ENCODE measurements around the gene IL25. TPM values are rescaled to one million over a fixed set of nuclear protein-coding genes. Genes with fewer than 3 reads are reported as not detected.
"Not testable (repeated sequence)": the region's sequence is repeated elsewhere in the genome, so short reads cannot be mapped to it uniquely, and the experiment has no call there.

IL25 gene
- total RNA-seq, 1 experiment from 2014 or later = not detected

DNA sequence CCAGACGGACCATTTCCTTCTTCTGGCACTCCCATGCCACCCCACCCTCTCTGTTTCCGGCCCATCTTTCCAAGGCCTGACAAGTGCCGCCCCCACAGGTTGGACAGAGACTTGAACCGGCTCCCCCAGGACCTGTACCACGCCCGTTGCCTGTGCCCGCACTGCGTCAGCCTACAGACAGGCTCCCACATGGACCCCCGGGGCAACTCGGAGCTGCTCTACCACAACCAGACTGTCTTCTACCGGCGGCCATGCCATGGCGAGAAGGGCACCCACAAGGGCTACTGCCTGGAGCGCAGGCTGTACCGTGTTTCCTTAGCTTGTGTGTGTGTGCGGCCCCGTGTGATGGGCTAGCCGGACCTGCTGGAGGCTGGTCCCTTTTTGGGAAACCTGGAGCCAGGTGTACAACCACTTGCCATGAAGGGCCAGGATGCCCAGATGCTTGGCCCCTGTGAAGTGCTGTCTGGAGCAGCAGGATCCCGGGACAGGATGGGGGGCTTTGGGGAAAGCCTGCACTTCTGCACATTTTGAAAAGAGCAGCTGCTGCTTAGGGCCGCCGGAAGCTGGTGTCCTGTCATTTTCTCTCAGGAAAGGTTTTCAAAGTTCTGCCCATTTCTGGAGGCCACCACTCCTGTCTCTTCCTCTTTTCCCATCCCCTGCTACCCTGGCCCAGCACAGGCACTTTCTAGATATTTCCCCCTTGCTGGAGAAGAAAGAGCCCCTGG lies 3.1 kb downstream of the IL25 start:
- DNase-seq (ENCODE audit: low read depth) = no peak

DNA sequence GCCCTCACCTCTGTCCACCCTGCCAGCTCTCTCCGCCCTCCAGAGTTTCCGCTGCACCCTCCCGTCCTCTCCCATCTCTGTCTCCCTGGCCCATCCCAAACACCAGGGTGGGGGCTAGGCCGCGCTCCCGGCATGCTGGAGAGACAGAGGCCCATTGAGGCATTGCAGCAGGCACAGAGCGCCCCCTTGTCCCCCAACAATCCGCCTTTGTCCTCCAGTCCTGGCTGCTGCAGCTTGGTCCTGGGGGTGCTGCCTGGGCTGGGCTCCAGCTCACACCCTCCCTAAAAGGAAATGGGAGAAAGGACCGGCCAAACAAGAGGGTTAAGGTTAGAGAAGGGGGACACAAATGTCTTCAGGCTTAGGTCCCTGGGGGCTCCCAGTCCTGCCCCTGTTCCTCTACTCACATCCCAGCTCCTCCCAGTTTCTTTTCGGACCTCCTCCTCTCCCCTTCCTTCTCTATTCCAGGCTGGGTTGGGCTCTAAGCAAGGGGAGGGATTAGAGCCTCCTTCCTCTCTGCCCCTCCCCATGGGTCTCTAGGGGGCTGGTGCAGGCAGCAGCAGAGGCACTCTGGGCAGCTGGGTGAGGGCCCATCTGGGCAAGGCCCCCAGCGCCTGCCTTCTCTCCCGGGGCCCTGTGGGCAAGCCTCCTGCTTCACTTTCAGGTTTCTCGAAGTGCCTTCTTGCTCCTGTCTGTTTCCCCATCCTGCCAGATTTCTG lies 4.0 kb downstream of the IL25 start, which contains the start of gene CMTM5:
Gene CMTM5 (plus strand): TSS at position 565 of the 716 bp plus-strand sequence. CDS start 206 bp downstream, outside the sequence.
- DNase-seq (ENCODE audit: low read depth) = no peak

DNA sequence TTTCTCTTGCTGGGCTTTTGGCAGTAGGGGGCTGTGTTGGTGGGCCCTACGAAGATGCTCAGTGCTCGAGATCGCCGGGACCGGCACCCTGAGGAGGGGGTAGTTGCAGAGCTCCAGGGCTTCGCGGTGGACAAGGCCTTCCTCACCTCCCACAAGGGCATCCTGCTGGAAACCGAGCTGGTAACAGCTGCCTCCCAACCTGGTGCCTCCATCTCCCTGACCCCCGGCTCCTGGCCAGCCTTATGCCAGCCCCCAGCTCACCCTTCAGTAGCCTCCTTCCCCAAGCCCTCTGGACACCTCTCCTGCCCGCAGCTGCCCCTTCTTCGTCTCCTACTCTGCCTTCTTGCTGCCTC lies 4.6 kb downstream of the IL25 start:
- no peak for DNase-seq (ENCODE audit: low read depth)

DNA sequence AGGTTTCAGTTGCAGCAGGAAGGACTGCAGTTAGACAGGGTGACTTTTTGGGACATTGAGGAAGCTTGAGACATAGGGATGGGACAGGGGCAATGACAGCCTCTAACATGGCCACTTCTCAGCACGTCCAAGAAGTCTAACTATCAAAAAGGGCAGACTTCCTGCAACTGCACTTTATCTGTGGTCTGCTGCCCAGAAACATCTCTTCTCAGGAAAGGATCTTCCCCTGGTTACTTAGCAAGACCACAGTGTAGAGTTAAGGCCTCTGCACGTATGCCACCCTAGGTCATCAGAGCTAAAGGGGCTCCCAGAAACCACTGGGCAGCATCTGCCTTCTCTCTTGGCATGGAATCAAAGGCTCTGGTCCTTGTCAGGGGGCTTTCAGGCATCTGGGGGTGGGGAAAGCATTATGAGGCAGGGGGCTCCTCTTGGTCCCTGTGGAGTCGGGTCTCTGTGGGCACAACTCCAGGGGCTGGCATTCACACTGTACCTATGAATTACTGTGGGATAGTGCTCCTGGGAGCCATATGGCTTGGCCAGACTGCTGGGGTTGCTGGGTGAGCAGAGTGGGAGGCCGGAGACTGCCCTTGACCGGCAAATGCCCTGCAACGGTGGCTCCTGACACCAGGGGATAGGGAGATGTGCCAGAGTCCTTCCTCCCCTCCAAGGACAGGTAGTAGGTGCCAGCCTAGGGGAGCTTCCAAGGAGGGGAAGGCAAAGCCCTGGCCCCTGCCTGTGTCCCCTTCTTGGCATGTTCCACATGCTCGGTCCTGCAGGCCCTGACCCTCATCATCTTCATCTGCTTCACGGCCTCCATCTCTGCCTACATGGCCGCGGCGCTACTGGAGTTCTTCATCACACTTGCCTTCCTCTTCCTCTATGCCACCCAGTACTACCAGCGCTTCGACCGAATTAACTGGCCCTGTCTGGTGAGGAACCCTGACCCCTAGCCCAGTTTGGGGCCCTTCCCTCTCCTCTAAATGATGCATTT lies 5.3 kb downstream of the IL25 start:
- no peak for DNase-seq (ENCODE audit: low read depth)

DNA sequence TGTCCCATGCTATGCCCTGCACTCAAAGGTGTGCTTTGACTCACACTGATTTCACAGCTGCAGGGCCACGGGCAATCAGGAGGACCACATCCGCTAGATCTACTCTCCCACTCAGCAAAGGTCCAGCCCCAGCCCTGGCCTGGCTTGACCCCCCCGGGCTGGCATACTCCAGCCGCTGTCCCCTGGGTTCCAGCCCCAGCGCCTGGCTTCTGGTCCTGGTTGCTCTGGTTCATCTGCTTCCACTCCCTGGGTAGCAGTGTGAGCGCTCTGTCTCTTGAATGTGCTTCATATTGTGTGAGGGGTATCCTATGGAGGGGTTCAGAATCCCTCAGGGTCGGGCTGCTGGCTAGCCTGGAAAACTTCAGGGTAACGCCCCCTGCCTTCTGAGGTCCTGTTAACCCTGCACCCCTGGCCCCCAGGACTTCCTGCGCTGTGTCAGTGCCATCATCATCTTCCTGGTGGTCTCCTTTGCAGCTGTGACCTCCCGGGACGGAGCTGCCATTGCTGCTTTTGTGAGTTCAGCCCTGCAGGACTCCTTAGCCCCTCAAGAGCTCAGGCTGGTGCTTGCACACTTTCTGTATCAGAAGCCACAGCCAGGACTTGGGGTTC lies 6.1 kb downstream of the IL25 start:
- no peak for DNase-seq (ENCODE audit: low read depth)

DNA sequence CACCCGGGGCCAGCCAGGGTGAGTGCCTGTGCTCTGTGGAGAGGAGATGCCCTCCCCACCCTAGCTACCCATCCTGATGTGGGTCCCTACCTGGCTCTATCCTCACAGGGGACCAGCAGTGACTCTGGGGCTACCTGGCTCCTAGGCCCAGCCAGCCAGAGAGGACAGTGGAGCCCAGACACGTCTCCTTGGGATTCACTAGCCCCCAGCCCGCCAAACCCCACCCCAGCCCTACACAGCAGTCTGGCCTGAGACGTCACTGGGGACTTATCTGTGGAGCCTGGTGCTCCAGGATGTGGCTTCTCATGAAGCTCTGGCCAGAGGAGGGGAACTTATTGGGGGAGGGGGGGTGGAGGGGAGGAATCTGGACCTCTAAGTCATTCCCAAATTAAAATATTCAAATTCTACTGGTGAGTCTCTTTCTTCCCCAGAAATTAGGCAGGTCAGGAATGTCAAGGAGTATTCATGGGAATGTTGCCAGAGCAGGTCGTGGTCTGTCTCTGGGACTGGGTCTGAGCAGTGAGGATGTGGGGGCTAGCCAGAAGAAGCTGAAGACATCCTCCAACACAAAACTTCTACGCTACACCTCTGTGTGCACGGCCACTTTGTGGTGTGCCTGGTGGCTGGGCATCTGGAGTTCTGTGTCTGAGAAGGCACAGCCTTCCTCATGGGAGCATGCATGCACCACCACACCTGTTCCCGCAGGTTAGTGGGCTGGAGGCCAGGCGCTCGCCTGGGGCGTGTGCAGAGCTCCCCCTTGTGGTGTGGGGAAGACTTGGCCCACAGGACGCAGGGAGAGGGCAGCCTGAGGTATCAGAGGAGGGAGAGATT lies 7.0 kb downstream of the IL25 start:
- peak; percentile 24 for DNase-seq (ENCODE audit: low read depth)

DNA sequence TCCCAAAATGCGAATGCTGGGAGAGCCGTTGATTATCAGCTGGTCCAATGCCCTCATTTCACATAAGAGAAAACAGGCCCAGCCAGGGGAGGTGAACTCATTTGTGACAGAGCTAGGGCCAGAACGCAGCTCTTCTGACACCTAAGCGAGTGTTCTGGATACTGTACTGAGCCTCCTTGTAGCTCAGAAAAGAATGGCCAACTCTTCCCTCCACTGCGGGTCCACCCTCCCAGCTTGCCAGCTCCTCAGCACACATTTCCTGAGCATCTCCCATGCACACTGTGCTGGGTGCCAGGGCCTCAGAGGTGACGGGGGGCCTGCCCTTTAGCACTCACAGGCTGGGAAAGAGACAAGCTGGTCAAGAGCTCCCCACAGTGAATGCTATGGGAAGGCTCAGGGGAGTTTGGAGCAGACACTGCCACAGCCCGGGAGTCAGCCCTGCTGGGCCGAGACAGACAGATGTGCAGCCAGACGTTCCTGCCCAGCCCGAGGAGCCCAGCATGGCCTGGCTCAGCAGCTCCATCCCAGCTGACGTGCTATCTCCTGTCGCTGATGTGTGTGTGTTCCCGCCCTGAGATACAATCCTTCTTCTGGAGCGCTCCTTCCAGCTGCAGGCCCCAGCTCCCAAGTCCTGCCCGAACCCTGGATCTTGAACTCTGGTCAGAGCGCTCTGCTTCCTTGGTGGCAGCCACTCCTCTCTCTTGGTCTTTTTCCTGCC lies 7.7 kb downstream of the IL25 start:
- no peak for DNase-seq (ENCODE audit: low read depth)

DNA sequence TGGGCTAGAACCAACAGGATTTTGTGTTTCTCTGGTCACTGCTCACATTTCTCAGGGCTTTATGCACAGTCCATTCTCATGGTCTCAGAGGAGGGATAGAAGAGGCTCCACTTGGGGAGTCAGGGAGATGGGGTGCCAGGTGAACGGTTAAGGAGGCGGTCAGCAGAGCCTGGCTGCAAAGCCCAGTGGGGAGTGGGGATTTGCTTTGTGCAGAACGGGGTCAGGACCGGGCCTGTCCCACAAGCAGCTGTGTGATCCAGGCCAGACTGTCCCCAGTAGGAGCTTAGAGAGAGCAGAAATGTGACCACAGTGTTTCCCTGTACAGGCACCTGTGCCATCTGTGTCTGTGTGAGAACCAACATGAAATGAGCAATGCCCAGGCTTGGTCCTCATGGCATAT lies 8.4 kb downstream of the IL25 start:
- DNase-seq (ENCODE audit: low read depth) = no peak

DNA sequence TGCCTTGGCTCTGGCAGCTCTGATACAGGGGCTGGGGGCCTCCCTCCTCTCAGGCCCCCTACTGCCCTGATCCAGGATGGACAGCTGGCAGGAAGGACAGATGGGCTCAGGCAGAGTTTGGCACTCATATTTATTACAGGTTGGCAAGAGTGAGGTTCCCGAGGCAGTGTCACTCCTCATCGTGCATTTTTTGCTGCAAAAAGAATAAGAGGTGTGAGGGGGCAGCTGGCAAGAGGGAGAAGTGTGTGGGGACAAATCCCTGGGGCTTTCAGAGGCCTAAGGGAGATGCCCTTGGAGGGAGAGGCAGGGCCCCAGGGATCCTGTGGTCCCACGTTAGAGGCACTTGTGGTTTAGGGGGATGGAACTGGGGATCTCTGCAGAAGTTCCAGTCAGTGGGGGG lies 9.3 kb downstream of the IL25 start:
- DNase-seq (ENCODE audit: low read depth) = no peak

DNA sequence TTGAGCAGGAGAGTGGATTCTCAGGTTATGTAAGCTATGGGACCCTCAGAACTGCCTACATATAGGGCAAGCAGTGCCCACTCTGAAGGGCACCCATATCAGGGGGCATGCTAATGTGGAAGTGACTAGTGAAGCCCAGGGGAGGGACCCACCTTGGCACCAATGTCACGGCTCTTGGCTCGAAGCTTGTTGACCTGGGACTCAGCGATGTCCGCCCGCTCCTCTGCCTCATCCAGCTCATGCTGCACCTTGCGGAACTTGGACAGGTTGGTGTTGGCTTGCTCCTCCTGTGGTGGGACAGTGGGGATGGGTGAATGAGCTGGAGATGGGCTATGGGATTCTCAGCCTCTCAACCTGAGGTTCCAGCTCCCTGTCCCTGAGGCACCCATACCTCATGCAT lies 9.7 kb downstream of the IL25 start:
- no peak for DNase-seq (ENCODE audit: low read depth)

DNA sequence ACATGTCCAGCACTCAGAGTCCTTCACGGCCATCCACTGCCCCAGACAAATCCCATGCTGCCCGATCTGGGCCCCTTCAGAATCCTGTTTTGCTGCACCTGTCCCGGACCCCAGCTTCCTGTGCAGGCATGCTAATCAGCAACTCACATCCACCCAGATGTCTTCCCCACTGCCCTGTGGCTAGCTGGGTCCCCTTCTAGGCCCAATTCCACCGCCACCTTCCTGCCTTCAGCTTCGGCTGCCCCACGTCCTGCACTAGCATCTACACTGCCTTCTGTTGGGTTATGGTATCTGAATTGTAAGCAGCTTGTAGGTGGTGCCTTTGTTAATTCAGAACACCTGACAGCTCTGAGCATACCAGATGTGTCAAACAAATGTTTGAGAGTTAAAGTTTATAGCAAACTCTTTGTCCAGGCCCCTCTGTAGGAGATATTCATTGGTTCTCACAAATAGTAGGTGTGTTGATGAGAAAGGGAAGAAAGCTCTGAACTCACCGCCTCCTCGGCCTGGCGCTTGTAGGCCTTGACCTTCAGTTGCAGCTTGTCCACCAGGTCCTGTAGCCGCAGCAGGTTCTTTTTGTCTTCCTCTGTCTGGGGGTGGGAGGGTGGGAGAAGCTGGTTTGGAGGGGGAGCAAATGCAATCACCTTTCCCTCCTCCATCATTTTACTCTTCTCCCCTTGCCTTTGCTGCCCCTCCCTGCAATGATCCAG lies 10.3 kb downstream of the IL25 start:
- no peak for DNase-seq (ENCODE audit: low read depth)

DNA sequence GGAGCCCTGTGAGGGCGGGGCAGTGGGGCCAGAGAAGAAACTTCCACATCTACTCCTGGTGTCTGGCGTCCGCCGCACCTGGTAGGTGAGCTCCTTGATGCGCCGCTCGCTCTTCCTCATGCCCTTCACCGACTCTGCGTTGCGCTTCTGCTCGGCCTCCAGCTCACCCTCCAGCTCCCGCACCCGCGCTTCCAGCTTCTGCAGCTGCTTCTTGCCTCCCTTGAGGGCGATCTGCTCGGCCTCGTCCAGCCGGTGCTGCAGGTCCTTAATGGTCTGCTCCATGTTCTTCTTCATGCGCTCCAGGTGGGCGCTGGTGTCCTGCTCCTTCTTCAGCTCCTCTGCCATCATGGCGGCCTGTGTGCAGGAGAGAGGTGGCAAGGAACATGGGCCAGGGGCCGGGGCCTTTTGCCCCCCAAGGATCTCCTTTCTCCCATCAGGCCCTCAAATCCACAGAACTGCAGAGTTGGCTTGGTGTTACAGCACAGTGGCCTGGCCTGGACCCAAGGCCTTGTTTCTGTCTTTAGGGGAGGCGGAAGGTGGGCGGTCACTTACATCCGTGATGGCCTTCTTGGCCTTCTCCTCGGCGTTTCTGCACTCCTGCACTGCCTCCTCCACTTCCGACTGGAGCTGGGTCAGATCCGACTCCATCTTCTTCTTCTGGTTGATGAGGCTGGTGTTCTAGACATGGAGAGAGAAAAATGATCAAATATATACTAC lies 11.9 kb downstream of the IL25 start:
- DNase-seq (ENCODE audit: low read depth) = no peak

DNA sequence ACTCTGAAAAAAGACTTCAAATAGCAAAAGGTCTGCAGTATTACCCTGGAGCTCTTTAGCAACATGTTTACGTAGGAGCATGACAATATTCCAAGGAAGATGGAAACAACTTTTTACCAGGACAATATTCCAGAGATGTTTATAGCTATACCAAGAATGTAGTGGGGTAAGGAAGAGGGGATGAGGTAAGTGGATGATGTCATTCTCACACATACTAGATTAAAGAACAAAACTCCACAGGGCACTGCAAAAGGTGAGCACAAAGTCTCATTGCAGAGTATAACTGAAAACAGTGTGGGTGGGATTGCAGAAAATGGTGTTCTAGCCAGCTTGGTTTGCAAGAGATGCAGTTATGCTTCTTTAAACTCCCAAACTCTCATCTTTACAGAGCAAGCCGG lies 12.6 kb downstream of the IL25 start:
- no peak for DNase-seq (ENCODE audit: low read depth)

DNA sequence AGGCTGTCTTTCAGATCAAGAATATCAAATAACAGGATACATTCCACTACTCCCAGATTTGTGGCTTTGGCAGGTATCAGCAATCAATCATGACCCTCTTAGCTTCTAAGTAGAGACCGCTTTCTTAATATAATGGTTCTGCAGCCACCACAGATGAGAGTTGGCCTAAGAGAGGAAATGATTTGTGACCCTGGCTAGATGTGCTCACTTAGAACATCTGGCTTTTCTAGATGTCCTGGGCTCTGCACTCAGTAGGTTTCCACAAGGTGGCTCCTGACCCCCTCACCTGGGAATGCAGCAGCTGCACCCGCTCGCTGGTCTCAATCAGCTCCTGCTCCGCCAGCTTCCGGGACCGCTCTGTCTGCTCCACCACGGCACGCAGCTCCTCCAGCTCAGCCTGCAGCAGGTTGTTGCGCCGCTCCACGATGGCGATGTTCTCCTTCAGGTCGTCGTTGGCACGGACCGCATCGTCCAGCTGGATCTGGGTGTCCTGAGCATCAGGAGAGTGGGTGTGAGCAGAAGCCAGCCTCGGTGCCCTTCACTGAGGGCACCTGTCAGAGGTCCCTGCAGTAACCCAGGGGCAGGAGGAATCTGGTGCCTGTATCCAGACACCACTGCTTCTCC lies 13.1 kb downstream of the IL25 start:
- DNase-seq (ENCODE audit: low read depth) = no peak

DNA sequence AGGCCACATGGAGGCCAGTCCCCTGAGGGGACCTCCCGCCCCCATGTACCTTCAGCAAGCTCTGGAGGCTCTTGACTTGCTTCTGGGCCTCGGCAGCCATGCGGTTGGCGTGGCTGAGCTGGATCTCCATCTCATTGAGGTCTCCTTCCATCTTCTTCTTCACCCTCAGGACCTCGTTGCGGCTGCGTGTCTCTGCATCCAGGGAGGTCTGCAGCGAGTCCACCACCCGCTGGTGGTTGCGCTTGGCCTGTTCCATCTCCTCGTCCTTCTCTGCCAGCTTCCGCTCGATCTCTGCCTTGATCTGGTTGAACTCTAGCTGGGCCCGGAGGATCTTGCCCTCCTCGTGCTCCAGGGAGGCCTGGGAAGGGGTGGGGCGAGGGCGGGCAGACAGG lies 13.7 kb downstream of the IL25 start:
- DNase-seq (ENCODE audit: low read depth) = not testable (repeated sequence)

DNA sequence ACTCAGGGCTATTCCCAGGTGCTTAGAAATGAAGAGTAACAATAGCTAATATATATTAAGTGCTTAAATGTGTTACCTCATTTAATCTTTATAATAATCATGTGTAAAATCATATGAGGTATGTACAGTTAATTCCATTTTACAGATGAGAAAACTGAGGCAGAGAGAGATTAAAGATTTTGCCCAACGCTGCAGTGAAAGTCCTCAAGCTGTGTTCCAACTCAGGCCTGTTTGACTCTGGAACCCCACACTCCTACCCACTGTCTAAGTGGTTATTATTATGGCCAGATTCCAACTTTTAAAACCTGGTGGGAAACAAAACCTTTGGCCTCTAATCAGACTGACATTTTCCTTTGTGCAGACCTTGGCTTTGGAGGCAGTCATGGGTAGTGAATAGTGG lies 14.4 kb downstream of the IL25 start:
- no peak for DNase-seq (ENCODE audit: low read depth)

DNA sequence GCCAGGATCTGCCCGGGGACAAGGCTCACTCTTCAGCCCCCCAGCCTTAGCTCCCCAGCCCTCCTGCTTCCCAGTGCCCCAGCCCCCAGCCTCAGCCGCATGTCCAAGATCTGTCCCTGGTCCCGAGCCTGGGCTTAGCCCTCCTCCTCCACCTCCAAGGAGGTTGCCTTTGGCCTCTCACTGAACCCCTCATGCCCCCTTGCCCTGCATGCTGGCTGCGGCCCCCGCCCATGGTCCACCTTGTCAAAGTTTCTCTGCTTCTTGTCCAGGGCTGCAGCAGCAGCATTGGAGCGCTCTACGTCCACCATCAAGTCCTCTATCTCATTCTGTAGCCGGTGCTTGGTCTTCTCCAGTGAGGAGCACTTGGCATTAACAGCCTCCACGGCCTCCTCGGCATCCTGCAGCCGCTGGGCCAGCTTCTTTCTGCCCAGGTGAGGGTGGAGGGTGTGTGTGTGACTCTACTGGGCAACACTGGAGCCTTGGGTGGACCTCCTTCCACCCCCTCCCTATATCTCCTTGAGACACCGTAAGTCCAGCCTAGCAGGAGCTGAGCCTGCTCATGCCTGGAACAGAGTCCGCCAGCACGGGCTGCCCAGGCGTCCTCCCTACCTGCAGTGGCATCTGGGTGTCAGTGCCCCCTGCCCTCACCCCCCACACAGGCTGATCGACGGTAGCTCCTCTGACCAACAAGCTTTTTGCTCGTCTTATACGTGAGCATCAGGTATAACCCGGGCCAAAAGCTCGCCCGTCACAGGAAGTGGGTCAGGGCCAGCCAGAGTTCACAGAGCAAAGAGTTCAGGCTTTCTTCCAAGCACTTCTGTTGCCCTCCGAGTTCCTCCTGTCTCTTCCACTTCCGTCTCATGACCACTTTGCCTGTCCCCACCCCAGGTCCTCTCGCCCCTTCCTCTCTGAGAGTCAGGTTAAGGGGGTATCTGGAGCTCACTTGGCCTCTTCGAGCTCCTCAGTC lies 15.6 kb downstream of the IL25 start:
- no peak for DNase-seq (ENCODE audit: low read depth)
